Activated B cell treated with CpG ODN at 0.5 μM for 24 hours (primary cell): Measurements from ENCODE around the gene MGMT. TPM values are rescaled to one million over a fixed set of nuclear protein-coding genes. Genes with fewer than 3 reads are reported as not detected.

Experiments used
- ATAC-seq: fragments of 200-7000 bp; cut with Tn5 transposase; one replicate; pipeline ENCODE4 v1.10.0; 2021; ENCODE audit warnings: low read depth, mild to moderate bottlenecking, moderate library complexity
- CTCF ChIA-PET: fragments of 350-600 bp; sonication (Branson Sonifier 250); formaldehyde crosslinking; loops from one replicate; lab custom pipeline; 2021; ENCODE audit warnings: antibody characterized with exemption; lab: Charles Lee
- POLR2A ChIA-PET: fragments of 350-600 bp; sonication (Branson Sonifier 250); formaldehyde crosslinking; loops from one replicate; lab custom pipeline; 2021; ENCODE audit warnings: antibody characterized with exemption; lab: Charles Lee
- DNase-seq: peaks from one replicate; pipeline ENCODE4 v3.0.0; 2022
- H3K27ac Mint-ChIP-seq: one replicate; pipeline ENCODE4 v1.8.0; 2020; ENCODE audit warnings: mixed read lengths
- H3K27me3 Mint-ChIP-seq: one replicate; pipeline ENCODE4 v1.8.0; 2021; ENCODE audit warnings: mixed read lengths
- H3K36me3 Mint-ChIP-seq: one replicate; pipeline ENCODE4 v1.8.0; 2021; ENCODE audit warnings: low read depth, mixed read lengths
- H3K4me1 Mint-ChIP-seq: one replicate; pipeline ENCODE4 v1.8.0; 2021; ENCODE audit warnings: mixed read lengths
- H3K4me3 Mint-ChIP-seq: one replicate; pipeline ENCODE4 v1.8.0; 2020; ENCODE audit warnings: mild to moderate bottlenecking, mixed read lengths
- H3K9me3 Mint-ChIP-seq: one replicate; pipeline ENCODE4 v1.8.0; 2020; ENCODE audit warnings: mixed read lengths
- intact Hi-C: fragments of 100-400 bp; cut with micrococcal nuclease; formaldehyde crosslinking; loops from one replicate; pipeline ENCODE4 v1.15.1; 2024
- total RNA-seq: library from RNA; stranded (reverse); gene quantifications from 2 replicates; pipeline ENCODE4 v1.2.3, GENCODE V29; 2022
- TF ChIP-seq, protein P1 (sequence below): fragments of 200-600 bp; IDR thresholded peaks from one replicate; pipeline ENCODE4 v1.8.0; 2022; ENCODE audit warnings: antibody characterized with exemption, mild to moderate bottlenecking

Gene MGMT
- total RNA-seq, 1 donor from 2014 or later = 25.8 TPM

DNA sequence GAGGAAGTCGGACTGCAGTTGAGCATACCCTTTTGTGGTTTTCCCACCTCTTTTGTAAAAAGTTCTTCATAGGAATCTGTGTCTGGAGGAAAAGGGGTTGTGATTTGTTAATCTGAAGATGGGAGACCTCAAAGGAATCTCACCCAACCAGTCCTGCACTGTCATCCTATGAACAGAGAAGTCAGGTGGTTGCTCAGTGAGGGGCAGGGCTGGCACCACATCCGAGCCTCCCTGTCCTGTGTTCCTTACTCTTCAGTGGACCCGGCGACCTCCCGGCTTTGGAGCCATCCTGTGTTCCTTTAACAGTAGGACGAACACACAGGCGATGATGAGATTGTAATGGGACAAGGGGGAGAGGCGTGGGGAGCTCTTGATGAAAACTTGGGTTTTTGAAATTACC is 2.8 kb upstream of the MGMT start:
- Mint-ChIP-seq H3K36me3 (no peaks in the 10 kb centered on the region), H3K27ac (no peak overlapping the region), H3K9me3 (no peaks in the 10 kb centered on the region), H3K4me1 (peaks cover 8% of the 10 kb centered on the region), H3K27me3 (peaks cover 6% of the 10 kb centered on the region), H3K4me3 (no peak overlapping the region)
- ChIA-PET CTCF (no interaction called here), POLR2A (no interaction called here)
- DNase-seq = no peak
- intact Hi-C loops = no loop called here
- ATAC-seq = no peak
- TF ChIP-seq, protein P1, sequence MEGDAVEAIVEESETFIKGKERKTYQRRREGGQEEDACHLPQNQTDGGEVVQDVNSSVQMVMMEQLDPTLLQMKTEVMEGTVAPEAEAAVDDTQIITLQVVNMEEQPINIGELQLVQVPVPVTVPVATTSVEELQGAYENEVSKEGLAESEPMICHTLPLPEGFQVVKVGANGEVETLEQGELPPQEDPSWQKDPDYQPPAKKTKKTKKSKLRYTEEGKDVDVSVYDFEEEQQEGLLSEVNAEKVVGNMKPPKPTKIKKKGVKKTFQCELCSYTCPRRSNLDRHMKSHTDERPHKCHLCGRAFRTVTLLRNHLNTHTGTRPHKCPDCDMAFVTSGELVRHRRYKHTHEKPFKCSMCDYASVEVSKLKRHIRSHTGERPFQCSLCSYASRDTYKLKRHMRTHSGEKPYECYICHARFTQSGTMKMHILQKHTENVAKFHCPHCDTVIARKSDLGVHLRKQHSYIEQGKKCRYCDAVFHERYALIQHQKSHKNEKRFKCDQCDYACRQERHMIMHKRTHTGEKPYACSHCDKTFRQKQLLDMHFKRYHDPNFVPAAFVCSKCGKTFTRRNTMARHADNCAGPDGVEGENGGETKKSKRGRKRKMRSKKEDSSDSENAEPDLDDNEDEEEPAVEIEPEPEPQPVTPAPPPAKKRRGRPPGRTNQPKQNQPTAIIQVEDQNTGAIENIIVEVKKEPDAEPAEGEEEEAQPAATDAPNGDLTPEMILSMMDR = no peak

DNA sequence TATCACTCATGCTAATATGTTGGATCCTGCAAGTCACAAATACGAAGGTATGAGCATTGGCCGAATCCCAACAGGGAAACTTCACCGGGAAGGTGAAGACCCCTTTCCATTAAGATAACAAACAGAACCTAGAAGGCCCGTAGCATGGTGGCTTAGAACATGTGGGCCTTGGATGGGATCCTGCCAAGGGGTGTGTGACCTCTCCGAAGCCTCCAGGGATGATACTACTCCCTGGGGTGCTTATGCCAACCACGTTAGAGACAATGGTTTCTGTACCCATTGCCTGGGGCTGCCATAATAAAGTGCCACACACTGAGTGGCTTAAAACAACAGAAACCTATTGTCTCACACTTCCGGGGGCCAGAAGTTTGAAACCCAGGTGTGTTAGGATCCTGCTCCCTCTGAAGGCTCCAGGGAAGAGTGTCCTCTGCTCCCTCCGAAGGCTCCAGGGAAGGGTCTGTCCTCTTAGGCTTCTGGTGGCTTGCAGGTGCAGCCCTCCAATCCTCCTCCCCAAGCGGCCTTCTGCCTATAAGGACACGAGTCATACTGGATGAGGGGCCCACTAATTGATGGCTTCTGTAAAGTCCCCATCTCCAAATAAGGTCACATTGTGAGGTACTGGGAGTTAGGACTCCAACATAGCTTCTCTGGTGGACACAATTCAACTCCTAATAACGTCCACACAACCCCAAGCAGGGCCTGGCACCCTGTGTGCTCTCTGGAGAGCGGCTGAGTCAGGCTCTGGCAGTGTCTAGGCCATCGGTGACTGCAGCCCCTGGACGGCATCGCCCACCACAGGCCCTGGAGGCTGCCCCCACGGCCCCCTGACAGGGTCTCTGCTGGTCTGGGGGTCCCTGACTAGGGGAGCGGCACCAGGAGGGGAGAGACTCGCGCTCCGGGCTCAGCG is 992 bp upstream of the MGMT start:
- TF ChIP-seq, protein P1 = no peak
- H3K27me3 Mint-ChIP-seq = peaks cover under 1% of the 10 kb centered on the region
- DNase-seq (no peak), ATAC-seq (no peak)
- ChIA-PET POLR2A (interaction anchor here (0.6 to 3.6 kb wide), 6 partner anchors 10 to 645 kb away, joined by 3 to 20 read pairs (median 3); partner anchors contain the start of gene C10orf143), CTCF (interaction anchor here (1.7 kb wide), 1 partner anchor 644 kb away, joined by 4 read pairs; the partner anchor contains the start of gene C10orf143)
- peaks cover 2% of the 10 kb centered on the region for H3K36me3 Mint-ChIP-seq
- intact Hi-C loops = loop anchor here (2.0 to 5.0 kb wide), 4 partner anchors 36 to 1339 kb away; partner anchors contain the start of gene MKI67
- no peaks in the 10 kb centered on the region for H3K9me3 Mint-ChIP-seq
- H3K4me1 Mint-ChIP-seq = peaks cover 8% of the 10 kb centered on the region
- H3K27ac Mint-ChIP-seq = peak overlapping the region; percentile 72
- H3K4me3 Mint-ChIP-seq = peak overlapping the region; percentile 80

DNA sequence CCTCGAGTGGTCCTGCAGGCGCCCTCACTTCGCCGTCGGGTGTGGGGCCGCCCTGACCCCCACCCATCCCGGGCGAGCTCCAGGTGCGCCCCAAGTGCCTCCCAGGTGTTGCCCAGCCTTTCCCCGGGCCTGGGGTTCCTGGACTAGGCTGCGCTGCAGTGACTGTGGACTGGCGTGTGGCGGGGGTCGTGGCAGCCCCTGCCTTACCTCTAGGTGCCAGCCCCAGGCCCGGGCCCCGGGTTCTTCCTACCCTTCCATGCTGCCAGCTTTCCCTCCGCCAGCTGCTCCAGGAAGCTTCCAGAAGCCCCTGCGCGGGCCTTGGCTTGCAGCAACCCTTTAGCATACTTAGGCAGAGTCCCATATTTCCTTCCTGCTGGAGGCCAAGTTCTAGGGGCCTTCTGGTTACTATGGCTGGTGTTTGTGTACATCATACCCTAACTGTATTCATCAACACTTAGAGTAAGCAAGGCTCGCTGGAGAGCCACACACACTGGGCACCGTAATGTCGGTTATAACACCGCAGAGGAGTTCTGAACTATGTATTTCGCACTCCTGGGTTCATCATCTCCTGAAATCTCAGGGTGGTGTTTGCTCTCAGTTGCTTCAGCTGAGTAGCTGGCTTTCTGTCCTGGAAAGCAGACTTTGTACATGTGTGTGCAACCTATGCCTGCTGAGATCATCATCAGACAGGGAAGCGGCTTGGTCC is 471 bp downstream of the MGMT start:
- H3K27ac Mint-ChIP-seq = peak overlapping the region; percentile 82
- ChIA-PET POLR2A (interaction anchor here (0.7 to 3.6 kb wide), 9 partner anchors 13 to 669 kb away, joined by 3 to 20 read pairs (median 3); partner anchors contain the start of genes C10orf143 and GLRX3), CTCF (interaction anchor here (1.7 kb wide), 1 partner anchor 643 kb away, joined by 4 read pairs; the partner anchor contains the start of gene C10orf143)
- peaks cover 17% of the 10 kb centered on the region for H3K4me1 Mint-ChIP-seq
- ATAC-seq = no peak
- H3K27me3 Mint-ChIP-seq = no peaks in the 10 kb centered on the region
- TF ChIP-seq, protein P1 = no peak
- intact Hi-C loops = loop anchor here (1.0 to 5.0 kb wide), 5 partner anchors 35 to 1340 kb away; partner anchors contain the start of gene MKI67
- H3K36me3 Mint-ChIP-seq = peaks cover 8% of the 10 kb centered on the region
- H3K4me3 Mint-ChIP-seq = peak overlapping the region; percentile 81
- no peak for DNase-seq
- no peaks in the 10 kb centered on the region for H3K9me3 Mint-ChIP-seq

DNA sequence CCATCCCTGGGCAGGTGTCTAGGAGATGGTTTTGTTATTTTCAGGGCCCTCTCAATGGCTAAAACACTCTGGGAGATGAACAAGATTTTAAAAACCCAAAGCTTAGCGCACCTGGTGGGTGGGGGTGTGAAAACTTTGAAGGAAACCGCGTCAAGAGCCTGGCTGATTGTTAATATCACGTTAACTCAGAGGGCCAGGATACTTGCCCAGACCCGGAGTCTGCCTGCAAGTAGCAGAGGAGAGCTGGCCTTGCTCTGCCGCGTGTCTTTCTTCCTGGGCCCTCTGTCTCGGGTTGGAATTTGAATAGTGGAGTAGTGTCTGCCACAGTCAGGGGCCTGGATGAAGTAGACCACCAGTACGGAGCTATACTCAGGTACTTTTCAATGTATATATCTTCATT is 1.1 kb downstream of the MGMT start:
- intact Hi-C loops = loop anchor here (5.0 kb wide), 2 partner anchors 34 to 1341 kb away; partner anchors contain the start of gene MKI67
- POLR2A ChIA-PET = interaction anchor here (3.6 kb wide), 1 partner anchor 643 kb away, joined by 20 read pairs; the partner anchor contains the start of gene C10orf143

More for the DNA sequence above, 1.1 kb downstream of the MGMT start:
- DNase-seq = no peak
- Mint-ChIP-seq H3K36me3 (peaks cover 8% of the 10 kb centered on the region), H3K27ac (peak overlapping the region; percentile 82), H3K4me1 (peaks cover 24% of the 10 kb centered on the region), H3K4me3 (peak overlapping the region; percentile 81), H3K27me3 (no peaks in the 10 kb centered on the region), H3K9me3 (no peaks in the 10 kb centered on the region)
- ATAC-seq = no peak
- CTCF ChIA-PET = interaction anchor here (1.7 kb wide), 1 partner anchor 642 kb away, joined by 4 read pairs; the partner anchor contains the start of gene C10orf143
- TF ChIP-seq, protein P1 = no peak
